Hematopoietic multipotent progenitor cell treated with erythropoietin and hydrocortisone succinate and interleukin-3 and kit ligand, for 6 days (in vitro differentiated cells): ENCODE results near the gene TBX5.

Experiments used
- DNase-seq: peaks from one replicate; pipeline ENCODE4 v3.0.0-alpha.2; 2015

TBX5 gene

DNA sequence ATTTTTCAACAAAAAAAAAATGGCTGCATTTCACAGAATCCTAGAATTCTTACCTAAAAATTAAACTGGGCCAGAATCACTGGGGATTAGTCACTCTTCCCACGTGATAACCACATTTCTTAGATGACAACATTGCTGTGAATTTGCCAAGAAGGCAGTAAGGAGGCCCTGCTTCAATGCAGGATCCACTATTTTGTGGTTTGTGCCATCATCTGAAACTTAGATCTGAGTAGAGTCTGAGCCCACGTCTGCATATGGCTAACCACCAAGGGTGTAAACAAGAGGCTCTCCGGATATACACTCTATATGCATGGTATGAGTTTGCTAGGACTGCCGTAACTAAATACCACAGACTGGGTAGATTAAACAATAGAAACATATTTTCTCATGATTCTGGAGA, 24.4 kb upstream of the TBX5 start:
- DNase-seq: no peak

DNA sequence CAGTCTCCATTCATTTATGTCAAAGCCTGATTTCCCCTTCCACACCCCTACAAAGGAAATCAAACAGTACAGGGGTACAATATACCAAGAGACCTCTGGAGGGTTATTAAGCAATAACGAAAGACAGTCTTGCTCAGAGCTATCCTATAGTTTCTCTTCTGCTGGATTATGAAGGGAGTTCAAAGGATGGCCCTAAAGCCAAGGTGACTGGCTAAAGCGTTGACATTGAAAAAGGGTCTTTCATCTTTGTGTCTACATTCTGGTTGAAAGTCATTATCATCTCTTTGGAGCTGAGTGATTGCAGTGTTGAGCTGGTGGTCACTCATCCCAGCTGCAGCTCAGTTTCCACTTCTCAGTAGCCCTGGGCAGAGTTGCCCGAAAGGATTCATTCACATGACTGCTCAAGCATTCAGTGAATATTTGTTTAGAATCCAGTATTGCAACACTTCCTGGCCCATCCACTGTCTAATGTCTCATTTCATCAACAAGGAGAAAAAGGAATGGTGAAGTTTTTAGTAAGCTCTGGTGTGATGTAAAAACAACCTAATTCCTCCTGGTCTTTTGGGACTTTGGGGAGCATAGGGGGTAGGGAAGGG, 19.2 kb upstream of the TBX5 start:
- no peak for DNase-seq

DNA sequence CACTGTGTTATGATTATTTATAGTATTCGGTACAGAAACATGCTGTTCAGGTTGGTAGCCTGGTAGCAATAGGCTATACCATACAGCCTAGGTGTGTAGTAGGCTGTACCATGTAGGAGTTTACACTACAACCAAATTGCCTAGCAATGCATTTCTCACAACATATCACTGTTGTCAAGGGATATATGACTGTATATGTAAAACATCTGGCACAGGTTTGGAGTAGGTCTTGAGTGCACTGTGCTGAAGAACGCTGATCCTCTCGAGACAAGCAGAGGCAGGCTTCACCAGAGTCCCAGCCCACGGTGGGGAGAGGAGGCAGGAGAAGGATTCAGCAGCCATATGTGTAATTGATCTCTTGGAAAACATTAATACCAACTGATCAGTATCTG, 15.0 kb upstream of the TBX5 start:
- no peak for DNase-seq

DNA sequence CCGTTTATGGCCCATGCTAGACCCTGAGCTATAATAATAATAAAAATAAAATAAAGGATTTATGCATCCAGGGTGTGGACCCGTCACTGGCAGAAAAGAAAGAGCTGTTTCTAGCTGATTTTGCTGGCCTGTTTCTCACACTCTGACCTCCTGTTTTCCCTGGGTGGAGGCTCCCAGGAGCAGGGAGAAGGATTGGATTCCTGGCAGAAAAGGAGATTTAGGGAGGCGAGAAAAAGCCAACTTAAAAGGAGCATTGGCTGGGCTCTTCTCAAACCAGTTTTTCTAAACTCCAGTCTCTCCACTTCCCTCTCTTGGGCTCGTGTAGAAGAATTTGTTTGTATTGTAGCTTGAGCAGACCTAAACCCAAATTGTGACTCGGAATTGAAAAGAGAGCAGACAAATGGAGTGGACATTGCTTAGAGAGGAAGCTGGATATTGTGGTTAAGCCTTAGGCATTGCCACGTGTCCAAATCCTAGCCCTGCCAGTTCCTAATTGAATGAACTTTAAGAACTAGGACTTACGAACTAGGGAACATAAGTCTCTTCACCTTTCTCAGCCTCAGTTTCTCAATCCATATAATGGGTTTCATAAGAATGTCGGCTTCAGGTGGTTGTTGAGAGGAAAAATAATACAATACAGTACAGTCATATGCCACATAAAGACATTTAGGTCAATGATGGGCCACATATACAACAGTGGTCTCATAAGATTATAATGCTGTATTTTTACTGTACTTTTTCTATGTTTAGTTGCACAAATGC, 14.4 kb upstream of the TBX5 start:
- DNase-seq: no peak

DNA sequence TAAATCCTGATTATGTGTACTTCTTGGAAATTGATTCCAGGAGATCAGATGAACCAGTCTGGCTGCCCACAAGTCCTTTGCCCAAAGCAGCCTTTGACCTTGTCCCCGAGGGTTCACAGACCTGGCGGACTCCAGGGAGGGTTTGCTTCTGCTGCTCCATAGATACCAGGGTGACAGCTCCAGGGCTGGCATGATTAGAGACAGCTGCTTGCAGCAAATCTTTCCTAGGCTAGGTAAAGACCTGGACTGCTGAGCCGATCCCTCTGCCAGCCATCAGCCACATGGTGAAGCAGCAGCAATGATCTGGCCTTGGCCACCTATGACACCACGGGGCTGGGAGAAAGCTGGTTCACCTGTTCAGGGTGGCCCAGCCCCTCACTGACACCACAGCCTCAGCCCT, 10.1 kb upstream of the TBX5 start:
- no peak for DNase-seq

DNA sequence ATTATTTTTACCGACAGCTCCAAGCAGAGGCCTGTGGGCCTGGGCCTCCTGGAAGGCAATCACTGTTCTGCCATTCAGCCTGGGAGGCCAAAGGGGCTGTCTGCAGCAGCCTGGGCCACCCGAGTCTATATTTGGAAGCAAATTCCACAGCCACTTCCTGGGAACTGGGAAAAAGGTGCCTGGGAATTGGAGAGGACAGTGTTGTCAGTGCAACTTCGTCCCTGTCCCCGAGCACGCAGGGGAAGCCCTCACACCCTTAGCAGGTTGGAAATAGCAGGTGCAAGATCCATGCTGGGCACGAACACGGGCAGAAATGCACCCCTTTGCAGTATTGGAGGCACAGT, 9.6 kb upstream of the TBX5 start:
- no peak for DNase-seq

DNA sequence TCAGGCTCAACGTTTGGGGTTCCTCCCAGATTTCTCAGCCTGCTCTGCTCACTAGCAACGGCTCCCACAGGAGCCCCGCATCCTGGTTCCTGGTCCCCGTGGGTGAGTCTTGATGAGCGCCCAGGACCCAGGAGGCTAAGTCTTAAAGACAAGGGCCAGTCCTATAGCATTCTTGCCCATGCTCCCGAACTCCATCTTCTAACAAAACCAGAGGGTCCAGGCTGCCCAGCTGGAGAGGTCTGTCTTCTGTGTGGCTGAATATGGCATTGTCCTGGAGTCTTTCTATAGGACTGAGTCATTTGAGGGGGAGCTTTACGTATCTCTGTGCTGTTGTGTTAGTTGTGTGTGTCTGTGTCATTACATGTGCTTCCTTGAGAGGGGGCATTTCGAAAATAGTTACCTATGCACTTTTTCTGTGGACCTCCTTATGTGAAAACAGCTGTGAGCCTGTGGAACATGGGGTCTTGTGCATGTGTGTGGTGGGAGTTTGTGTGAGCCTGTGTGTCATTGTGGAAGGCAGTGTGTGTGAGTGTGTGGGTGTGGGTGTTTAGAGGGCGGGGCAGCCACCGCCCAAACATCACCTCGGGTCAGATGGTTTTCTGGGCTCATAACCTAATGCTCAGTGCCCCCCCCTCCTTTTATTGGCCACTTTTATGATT, 9.1 kb upstream of the TBX5 start:
- DNase-seq: no peak

DNA sequence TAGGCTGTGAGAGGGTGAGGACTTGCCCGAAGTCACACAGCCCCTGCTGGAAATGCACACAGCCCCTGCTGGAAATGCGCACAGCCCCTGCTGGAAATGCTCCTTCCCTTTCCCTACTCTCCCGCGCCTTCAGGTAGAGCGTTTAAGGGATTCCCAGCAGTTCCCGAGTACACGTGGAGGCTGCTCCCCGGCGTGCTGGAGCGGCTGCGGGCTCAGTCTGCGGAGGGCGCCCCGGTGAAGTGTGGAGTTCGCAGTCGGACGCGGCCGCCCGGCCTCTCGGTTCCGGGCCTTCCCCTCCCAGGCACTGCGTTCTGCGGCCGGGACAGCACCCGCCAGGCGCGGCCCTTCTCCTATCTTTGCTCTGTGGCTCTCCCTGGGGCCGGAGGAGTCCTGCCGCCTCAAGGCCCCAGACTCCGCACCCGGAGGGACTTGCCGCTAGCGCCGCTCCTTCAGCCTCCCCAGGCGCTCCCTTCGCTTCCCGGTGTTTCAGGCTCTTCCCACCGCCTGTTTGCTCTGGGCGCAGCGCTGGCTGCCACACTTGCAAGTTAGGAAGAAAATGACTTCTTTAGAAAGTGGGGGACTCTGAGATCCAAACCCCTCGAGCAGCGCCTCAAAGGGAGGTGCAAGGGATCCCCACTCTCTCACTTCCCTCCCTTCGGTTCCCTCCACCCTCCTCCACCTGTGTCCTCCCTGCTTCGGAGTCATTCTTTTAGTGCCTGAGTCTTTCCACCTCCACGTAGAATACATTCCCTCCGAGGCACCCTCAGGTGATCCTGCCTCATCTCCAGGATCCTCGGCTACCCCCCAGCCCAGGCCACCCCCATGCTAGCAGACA, 8.3 kb upstream of the TBX5 start:
- no peak for DNase-seq

DNA sequence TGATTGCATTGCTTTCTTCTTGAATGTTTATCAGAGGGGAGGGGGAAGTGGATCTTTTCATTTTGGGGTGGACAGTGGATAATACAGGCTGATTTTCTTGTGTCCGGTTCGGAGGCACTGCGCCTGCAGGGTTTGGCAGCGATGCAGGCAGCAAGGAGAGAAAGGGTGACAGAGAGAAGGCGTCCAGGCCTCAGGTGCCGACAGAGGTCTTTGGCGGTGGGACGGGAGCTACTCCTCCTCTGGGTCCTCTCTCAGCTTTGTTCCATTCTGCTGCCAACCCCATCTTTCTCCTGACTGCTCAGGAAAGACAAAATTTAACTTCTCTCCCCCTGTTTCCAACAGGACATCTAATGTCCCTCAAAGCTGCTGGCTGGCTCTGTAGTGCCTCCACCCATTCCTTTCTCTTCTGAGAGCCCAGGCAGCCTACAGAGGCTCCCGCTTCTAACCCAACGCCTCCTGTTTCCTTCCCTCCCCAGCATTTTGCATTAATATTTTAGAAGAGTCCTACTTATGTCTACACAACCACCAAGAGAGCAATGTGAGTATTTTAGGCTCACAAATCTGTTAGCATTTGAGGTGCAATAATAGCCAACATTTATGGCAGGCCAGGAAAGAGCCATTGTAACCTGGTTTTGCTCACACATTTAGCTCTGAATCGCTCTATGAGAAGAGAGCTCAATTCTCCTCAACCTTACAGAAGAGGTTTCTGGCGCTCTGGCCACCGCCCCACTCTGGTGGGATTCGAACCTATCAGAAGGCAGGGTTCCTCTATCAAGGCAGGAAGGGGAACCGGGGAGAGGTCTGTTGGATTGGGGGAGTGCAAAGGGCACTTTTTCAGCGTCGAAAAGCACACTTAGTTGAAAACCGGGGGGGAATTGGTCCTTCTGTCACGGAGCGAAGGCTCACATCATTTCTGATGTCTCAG, 7.1 kb upstream of the TBX5 start:
- DNase-seq: no peak

DNA sequence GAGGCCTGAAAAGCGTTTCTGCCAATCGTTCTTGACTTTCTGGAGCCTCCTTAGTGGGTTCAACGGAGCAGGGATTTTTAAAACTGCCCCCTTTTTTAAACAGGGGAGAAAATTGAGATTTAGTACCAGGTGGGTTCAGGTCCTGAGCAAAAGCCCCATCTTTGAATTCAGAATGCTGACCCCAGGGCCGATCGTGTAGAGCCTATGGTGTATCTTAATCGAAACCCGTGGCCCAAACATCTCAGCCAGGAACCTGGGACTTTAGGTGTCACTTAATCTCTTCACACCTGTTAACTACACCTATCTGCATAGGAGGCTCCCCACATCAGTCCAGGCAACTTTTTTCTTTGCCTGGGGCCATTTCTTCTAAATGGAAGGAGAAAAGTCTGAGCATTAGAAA, 6.4 kb upstream of the TBX5 start:
- no peak for DNase-seq

DNA sequence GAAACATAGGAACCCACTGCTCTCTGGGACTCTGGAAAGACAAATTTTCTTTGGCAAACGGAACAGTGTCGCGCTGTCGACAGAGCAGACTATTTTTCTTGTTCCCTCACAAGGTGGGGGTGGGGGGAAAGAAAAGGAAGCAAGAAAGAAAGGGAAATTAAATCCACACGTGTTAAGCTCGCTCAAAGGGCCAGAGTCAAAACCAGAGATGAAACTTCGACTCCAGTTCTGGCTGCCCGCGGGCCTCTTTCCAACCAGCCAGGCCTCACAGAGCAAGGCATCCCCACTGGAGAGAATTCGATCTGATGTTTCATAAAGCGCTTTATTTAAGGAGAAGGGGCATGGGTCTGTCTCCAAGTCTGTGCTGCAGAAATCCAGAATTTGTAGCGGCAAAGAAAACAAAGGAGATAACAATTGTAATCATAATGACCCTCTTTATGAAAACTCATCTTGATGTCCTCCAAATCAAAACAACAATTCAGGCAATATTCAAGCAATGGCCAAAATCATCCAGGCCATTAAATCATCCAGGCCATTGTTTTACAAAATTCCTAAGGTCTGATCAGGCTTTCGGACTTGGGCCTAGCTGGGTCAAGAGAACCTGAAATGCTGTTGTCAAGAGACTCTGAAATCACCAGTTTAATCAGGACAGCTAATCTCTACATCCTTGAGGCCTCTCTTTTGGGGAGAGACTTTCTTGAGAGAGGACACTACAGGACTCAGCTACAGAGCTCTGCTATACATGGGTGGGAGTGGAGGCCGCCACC, 5.3 kb upstream of the TBX5 start:
- no peak for DNase-seq

DNA sequence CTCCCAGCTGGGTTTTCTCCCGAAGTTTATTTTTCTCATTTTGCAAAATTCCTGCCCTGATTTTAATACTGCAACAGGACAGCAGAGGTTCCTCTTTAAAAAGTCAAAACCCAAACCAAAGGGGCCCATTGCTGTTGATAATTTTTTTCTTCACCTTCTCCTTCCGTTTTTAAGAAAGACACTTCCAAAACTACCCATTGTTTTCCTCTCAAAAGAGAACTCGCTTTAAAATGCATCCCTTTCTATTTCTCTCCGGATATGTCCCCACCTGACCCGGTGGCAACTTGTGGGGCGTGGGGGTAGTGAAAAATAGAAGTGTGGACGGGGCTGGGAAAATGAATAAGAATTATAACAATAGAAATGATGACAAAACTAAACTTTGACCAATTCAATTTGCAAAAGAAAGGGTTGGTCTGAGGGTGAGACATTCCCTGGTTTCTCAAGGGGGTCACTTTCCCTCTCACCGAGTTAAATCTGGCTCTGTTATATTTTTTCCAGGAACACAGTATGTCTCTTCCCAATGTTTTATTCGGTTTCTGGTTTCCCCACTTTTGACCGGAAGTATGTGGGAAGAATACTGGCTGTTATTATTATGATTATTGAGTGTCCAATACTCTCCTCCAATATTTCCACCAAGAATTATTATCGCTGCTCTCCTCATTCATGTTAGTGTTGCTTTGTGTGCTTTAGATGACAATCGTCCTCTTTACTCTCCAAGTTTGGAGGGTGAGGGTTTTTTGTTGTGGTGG, 4.1 kb upstream of the TBX5 start:
- DNase-seq: no peak

DNA sequence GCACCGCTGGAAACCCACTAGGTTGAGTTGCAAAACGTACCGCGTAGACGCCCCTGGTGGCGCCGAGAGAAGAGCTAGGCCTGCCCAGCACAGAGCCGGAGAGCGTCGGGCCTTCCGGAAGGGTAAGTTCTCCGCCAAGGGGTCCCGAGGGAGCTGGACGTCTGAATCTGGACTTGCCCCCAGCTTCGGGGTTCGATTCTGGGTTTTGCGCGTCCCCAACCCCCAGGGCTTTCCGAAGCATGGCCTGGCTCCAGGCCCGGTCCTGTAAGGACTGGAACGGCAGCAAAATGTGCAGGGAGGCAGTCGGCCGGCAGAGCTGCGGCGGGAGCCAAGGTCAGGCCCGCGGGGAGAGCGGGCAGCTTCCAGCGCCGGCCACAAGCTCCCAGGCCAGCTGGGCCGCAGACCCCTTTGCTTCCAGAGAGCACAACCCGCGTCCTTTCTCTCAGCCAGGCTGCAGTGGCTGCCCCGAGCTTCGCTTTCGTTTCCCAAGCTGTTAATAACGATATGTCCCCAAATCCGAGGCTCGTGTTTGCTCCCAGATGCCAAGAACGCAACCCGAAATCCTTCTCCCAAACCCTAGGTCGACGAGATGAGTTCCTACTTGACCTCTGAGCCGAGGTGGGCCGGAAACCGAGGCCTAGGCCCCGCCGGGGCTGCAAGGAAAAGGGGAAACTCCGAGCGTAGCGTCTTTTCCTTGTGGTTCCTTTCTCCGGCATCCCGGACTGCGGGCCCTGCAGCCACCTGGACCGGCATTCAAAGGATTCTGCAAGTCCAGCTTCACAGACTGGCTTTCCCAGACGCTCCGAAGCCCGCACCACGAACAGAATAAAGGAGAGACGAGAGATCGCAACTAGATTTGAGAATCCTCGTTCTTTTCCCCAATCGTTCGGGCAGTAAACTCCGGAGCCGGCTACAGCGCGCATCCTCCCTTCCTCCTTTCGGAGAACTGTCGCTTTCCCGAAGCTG, 3.2 kb upstream of the TBX5 start:
- DNase-seq: no peak

DNA sequence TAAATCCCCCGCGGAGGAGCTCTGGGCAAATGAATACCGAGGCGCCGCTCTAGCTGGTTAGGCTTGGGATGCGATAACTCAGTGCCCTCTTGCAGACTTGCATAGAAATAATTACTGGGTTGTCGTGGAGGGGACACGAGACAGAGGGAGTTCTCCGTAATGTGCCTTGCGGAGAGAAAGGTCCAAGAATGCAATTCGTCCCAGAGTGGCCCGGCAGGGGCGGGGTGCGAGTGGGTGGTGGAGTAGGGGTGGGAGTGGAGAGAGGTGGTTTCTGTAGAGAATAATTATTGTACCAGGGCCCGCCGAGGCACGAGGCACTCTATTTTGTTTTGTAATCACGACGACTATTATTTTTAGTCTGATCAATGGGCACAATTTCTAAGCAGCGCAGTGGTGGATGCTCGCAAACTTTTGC, 2.5 kb upstream of the TBX5 start:
- no peak for DNase-seq

DNA sequence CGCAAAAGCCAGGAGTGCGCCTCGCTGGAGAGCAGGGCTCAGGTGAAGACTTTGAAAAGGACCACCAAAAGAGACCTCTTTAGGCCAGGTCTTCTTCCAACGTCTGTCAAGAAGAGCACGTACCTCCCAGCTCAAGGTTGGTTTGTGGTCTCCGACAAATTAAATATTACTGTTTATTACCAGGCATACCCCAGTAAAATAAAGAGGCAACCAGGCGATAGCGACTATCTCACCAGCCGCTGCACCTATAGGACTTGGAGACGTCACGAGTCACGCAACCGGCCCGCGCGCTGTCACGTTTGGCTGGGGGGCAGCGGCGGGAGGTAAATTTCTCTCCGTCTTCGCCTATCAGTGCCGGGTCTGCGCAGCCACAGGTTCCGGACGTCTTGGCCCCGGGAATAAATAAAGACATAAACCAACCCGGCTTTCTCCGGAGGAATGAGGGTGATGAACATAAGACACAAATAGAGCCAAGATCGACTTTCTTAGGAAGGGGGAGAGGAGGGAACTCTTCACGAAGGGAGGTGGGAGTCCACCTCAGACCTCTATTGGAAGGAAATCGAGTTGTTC, 2.0 kb upstream of the TBX5 start:
- no peak for DNase-seq

DNA sequence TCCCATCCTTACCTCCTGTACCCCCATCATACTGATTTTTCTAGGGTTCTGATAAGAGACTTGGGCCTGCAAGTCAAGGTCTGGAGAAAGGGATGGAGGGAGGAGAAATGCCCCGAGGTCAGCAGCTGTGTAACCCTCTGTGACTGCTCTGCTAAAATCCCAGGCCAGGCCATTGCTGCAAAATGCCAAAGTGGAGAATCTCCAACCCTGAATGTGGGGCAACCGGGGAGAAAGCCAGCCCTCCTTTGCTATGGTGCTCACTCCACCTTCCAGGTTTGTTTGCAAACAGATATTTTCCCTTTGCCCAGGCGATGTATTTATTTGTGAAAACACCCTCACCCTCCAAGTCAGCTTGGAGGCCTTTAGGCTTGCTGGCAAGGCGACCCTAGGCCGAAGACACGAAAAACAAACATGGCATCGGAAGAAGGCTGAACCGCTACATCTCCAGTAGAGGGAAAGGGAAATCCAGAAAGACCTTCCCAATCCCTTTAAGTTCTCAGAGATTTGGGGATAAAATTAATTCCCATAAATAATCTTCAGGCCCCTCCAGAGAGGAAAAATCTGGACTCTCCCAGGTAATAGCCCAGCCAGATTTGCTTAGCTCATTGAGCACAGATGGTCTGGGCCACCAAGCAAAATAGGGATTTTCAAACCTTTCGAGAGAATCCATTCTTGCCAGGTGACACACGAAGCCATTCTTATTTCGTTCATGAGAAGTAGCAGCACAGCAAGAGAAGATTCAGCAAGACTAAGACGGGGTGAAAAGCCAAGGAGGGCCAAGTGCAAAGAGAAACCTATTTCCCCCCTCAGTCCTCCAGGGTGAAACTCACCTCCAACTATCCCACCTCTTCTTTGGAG, 1.3 kb upstream of the TBX5 start:
- no peak for DNase-seq

DNA sequence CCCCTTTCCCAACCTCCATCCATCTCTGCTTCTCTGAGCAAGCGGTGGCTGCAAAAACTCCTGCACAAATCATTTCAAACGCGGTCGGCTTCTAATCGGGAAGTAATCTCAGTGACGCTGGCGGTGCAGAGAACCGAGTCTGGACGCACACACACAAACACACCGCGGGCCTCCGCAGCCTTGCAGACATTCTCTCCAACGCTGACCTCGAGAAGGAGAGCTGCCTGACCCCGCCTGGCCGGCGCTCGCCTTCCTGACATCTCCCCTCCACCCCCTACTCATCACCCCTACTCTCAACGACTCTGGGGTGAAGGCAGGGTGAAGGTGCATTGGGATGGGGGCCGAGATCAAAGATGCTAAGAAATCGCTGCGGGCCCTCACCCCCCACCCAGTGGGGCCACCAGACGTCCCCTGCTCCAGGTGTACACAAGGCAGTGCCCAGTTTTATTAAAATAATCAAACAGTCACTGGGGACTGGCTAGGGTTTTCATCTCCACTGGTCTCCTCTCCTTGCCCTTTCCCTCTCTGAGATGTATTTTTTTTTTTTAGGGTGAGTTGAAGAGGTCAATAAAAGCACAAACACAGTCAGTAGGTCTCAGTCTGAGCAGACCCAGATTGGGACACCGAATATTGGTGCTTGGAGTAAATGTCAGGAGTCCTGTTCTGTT, 506 bp upstream of the TBX5 start:
- DNase-seq: no peak
